ENCODE measurements around the gene NPVF.

DNA sequence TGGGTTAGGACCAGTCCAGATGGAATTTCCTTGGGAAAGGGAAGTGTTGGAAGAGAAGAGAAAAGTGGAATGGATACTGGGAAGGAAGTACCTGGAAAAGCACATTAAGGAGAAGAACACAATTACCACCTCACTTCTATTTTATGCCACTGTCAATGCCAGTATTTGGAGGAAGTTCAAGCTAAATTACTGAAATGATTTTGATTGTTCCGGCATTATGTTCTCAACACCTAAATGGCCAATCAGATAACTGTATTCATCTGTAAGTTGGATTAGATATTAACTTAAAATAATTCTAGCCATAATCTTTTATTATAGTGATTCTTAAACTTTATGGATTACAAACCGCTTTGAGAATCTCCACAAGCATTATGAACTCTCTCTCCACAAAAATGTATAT lies 7.3 kb downstream of the NPVF start:
- TF ChIP-seq GATA2 (IDR thresholded peaks at IDR 0.05; ENCODE audit: low read depth, low read length), result no peak
- no peak for TF ChIP-seq GATA3 (IDR thresholded peaks at IDR 0.05; ENCODE audit: low read depth, low read length)

Measured in SH-SY5Y (cell line).